H1 (cell line): Measurements from ENCODE around the gene LARP1. TPM values are rescaled to one million over a fixed set of nuclear protein-coding genes. Genes with fewer than 3 reads are reported as not detected.
A peak's percentile ranks its signal among the peaks of the same experiment; 100 is the strongest.

ENCODE experiments used
- CTCF ChIA-PET: fragments of 300-600 bp; sonication (Branson Sonifier 250); formaldehyde crosslinking; loops from one replicate; lab custom pipeline; 2021; ENCODE audit not compliant: partially characterized antibody; lab: Charles Lee
- POLR2A ChIA-PET: fragments of 300-600 bp; sonication (Branson Sonifier 250); formaldehyde crosslinking; loops from one replicate; lab custom pipeline; 2021; ENCODE audit warnings: inconsistent platforms; ENCODE audit not compliant: partially characterized antibody; lab: Charles Lee
- DNase-seq, 2 experiments: peaks; one replicate each; pipeline versions ENCODE4 v3.0.0 to v3.0.0-alpha.2; 2010 to 2022; ENCODE audit warnings: low spot score in 2 of 2, low read depth in 1 of 2, mixed read lengths in 1 of 2
- FAIRE-seq: peaks from 2 replicates; lab custom pipeline; 2011; peaks lifted over from hg19 to GRCh38; lab: Jason Lieb, UNC
- H2AFZ ChIP-seq: 2 replicates; pipeline ENCODE4 v1.8.1; 2012; ENCODE audit warnings: low read length, inconsistent platforms
- H2AK5ac ChIP-seq: 2 replicates; pipeline ENCODE4 v1.6.1; 2013; ENCODE audit warnings: low read depth, low read length
- H2BK120ac ChIP-seq: replicated peaks from 2 replicates; pipeline ENCODE3; 2013; ENCODE audit warnings: low read depth, low read length, inconsistent platforms
- H2BK12ac ChIP-seq: 2 replicates; pipeline ENCODE4 v1.6.1; 2013; ENCODE audit warnings: low read depth, low read length
- H2BK15ac ChIP-seq: 2 replicates; pipeline ENCODE4 v1.6.1; 2013; ENCODE audit warnings: low read length
- H2BK20ac ChIP-seq: 2 replicates; pipeline ENCODE4 v1.6.1; 2013; ENCODE audit warnings: low read length
- H2BK5ac ChIP-seq: 2 replicates; pipeline ENCODE4 v1.6.1; 2013; ENCODE audit warnings: low read depth, low read length
- H3K14ac ChIP-seq: 2 replicates; pipeline ENCODE4 v1.6.1; 2013; ENCODE audit warnings: inconsistent platforms; ENCODE audit not compliant: insufficient read length
- H3K18ac ChIP-seq: 2 replicates; pipeline ENCODE4 v1.6.1; 2013; ENCODE audit warnings: low read length; ENCODE audit errors: extremely low read depth
- H3K23ac ChIP-seq: 2 replicates; pipeline ENCODE4 v1.6.1; 2013; ENCODE audit warnings: inconsistent platforms; ENCODE audit not compliant: insufficient read length
- H3K23me2 ChIP-seq: 2 replicates; pipeline ENCODE4 v1.6.1; 2013; ENCODE audit warnings: low read depth, low read length
- H3K27ac ChIP-seq: 2 replicates; pipeline ENCODE4 v1.6.1; 2011; ENCODE audit warnings: low read depth, low read length, inconsistent platforms
- H3K27me3 ChIP-seq, 4 experiments: replicated peaks in 1 of 4; 1 replicate in 1 of 4; 2 replicates in 3 of 4; pipeline versions ENCODE4 v1.6.1 to v1.8.1; 2011 to 2013; ENCODE audit warnings: low read length in 3 of 4, mild to moderate bottlenecking in 3 of 4, inconsistent platforms in 2 of 4, mixed read lengths in 2 of 4, moderate library complexity in 1 of 4; ENCODE audit not compliant: control insufficient read depth in 3 of 4, insufficient read depth in 3 of 4; ENCODE audit errors: extremely low read depth in 1 of 4
- H3K36me3 ChIP-seq, 4 experiments: 2 replicates each; pipeline versions ENCODE4 v1.6.1 to v1.8.1; 2011 to 2013; ENCODE audit warnings: mild to moderate bottlenecking in 4 of 4, low read length in 3 of 4, moderate library complexity in 2 of 4, control low read depth in 1 of 4, inconsistent platforms in 1 of 4; ENCODE audit not compliant: insufficient read depth in 4 of 4, control insufficient read depth in 2 of 4
- H3K4ac ChIP-seq: replicated peaks from 2 replicates; pipeline ENCODE3; 2013; ENCODE audit warnings: low read length, low read depth, mixed read lengths, inconsistent platforms; ENCODE audit not compliant: insufficient read length
- H3K4me1 ChIP-seq, 4 experiments: replicated peaks in 1 of 4; 1 replicate in 1 of 4; 2 replicates in 3 of 4; pipeline versions ENCODE4 v1.6.1 to v1.8.1; 2011 to 2013; ENCODE audit warnings: low read length in 3 of 4, inconsistent platforms in 2 of 4, mixed read lengths in 1 of 4; ENCODE audit not compliant: insufficient read depth in 4 of 4, control insufficient read depth in 3 of 4
- H3K4me2 ChIP-seq, 2 experiments: 2 replicates each; pipeline versions ENCODE4 v1.6.1 to v1.8.1; 2011 to 2013; ENCODE audit warnings: low read depth in 2 of 2, low read length in 2 of 2, control low read depth in 1 of 2, inconsistent platforms in 1 of 2, mild to moderate bottlenecking in 1 of 2; ENCODE audit not compliant: insufficient read depth in 1 of 2
- H3K4me3 ChIP-seq, 4 experiments: fragments of 200-600, 300-600 bp in 1 of 4; sonication (generic), shearing (Covaris generic), sonication (Bioruptor Twin) in 1 of 4; 2 replicates each; pipeline versions ENCODE4 v1.5.1 to v1.8.1; 2011 to 2016; ENCODE audit warnings: low read length in 4 of 4, low read depth in 3 of 4, control low read depth in 2 of 4, inconsistent platforms in 2 of 4, mild to moderate bottlenecking in 2 of 4, mixed read lengths in 1 of 4, moderate library complexity in 1 of 4; ENCODE audit not compliant: insufficient read depth in 2 of 4; ENCODE audit errors: extremely low read depth in 1 of 4
- H3K56ac ChIP-seq: replicated peaks from 2 replicates; pipeline ENCODE3; 2013; ENCODE audit warnings: low read depth, mild to moderate bottlenecking, mixed read lengths, low read length, inconsistent platforms; ENCODE audit not compliant: insufficient read length
- H3K79me1 ChIP-seq: 2 replicates; pipeline ENCODE4 v1.6.1; 2013; ENCODE audit warnings: low read depth, low read length, control low read depth
- H3K79me2 ChIP-seq, 2 experiments: 2 replicates each; pipeline versions ENCODE4 v1.6.1 to v1.8.1; 2012 to 2013; ENCODE audit warnings: low read length in 2 of 2, mild to moderate bottlenecking in 2 of 2, inconsistent platforms in 1 of 2; ENCODE audit not compliant: insufficient read depth in 2 of 2, control insufficient read depth in 1 of 2
- H3K9ac ChIP-seq, 4 experiments: replicated peaks in 1 of 4; 1 replicate in 1 of 4; 2 replicates in 3 of 4; pipeline versions ENCODE4 v1.6.1 to v1.8.1; 2011 to 2013; ENCODE audit warnings: low read depth in 3 of 4, low read length in 3 of 4, control low read depth in 2 of 4, mild to moderate bottlenecking in 2 of 4, moderate library complexity in 2 of 4, inconsistent platforms in 1 of 4; ENCODE audit errors: extremely low read depth in 1 of 4
- H3K9me3 ChIP-seq, 2 experiments: 2 replicates each; pipeline versions ENCODE4 v1.6.1 to v1.8.1; 2012 to 2013; ENCODE audit warnings: mild to moderate bottlenecking in 2 of 2, moderate library complexity in 2 of 2, control low read depth in 1 of 2, inconsistent platforms in 1 of 2, low read depth in 1 of 2, low read length in 1 of 2, mixed read lengths in 1 of 2; ENCODE audit not compliant: insufficient read depth in 2 of 2
- H4K20me1 ChIP-seq, 2 experiments: replicated peaks in 1 of 2; 2 replicates each; pipeline versions ENCODE3 to v1.8.1; 2011 to 2013; ENCODE audit warnings: inconsistent platforms in 2 of 2, low read length in 2 of 2, mild to moderate bottlenecking in 1 of 2; ENCODE audit not compliant: insufficient read depth in 2 of 2, control insufficient read depth in 1 of 2
- H4K5ac ChIP-seq: 2 replicates; pipeline ENCODE4 v1.6.1; 2013; ENCODE audit warnings: low read length, low read depth, mixed read lengths, inconsistent platforms; ENCODE audit not compliant: insufficient read length
- H4K8ac ChIP-seq: 2 replicates; pipeline ENCODE4 v1.8.0; 2013; ENCODE audit warnings: mild to moderate bottlenecking, moderate library complexity, low read length, inconsistent platforms; ENCODE audit not compliant: insufficient read depth; ENCODE audit errors: extremely low read depth
- H4K91ac ChIP-seq: replicated peaks from 2 replicates; pipeline ENCODE3; 2013; ENCODE audit warnings: low read length, mixed read lengths, inconsistent platforms; ENCODE audit not compliant: insufficient read length
- POLR2A ChIP-seq, 2 experiments: IDR thresholded peaks; 1 replicate in 1 of 2; 2 replicates in 1 of 2; pipeline ENCODE4 v1.6.1; 2011; ENCODE audit warnings: low read depth in 2 of 2, low read length in 2 of 2, mild to moderate bottlenecking in 2 of 2; ENCODE audit errors: control extremely low read depth in 1 of 2
- TAF7 ChIP-seq: optimal IDR thresholded peaks from 2 replicates; pipeline ENCODE3; 2011; ENCODE audit warnings: low read depth, mild to moderate bottlenecking, inconsistent platforms, low read length, moderate library complexity, borderline replicate concordance
- WGBS, 2 experiments: shearing (Covaris generic) in 1 of 2; methylation state at CpG; one replicate each; pipeline versions ENCODE4 v1.1.6 to v1.1.7; 2013 to 2015; ENCODE audit warnings: low lambda C conversion rate in 2 of 2, mixed read lengths in 2 of 2, inconsistent platforms in 1 of 2, low coverage in 1 of 2, missing lambda C conversion rate in 1 of 2; ENCODE audit not compliant: insufficient replicate concordance in 2 of 2, insufficient coverage in 1 of 2, insufficient read length in 1 of 2; ENCODE audit errors: extremely low coverage in 1 of 2, missing lambda C conversion rate in 1 of 2; 5-methylcytosine and 5-hydroxymethylcytosine counted together
- polyA plus RNA-seq, 7 experiments: library from polyadenylated mRNA; depleted of rRNA in 3 of 7; stranded (reverse) in 5 of 7; unstranded in 2 of 7; fragments of >200 nt in 5 of 7; fragments of 200-250 nt in 2 of 7; gene quantifications; 1 replicate in 5 of 7; 2 replicates in 1 of 7; 4 replicates in 1 of 7; pipeline versions ENCODE4 v1.2.1 to v1.2.3, GENCODE V29; 2011 to 2013; ENCODE audit warnings: missing spikeins in 2 of 7, mixed read lengths in 2 of 7
- total RNA-seq: library from RNA; stranded (reverse); fragmentation: NEBNext Ultra II Directional; extraction: Animal tissue kit (Norgen Biotek cat#: 25700); gene quantifications from 2 replicates; pipeline ENCODE4 v1.2.1, GENCODE V29; 2021

Gene LARP1
- total and polyA plus RNA-seq, 2 of the 8 experiments (the other 6 are each of a cell fraction or from before 2014, with no cell fraction given): 106 to 422 TPM

DNA sequence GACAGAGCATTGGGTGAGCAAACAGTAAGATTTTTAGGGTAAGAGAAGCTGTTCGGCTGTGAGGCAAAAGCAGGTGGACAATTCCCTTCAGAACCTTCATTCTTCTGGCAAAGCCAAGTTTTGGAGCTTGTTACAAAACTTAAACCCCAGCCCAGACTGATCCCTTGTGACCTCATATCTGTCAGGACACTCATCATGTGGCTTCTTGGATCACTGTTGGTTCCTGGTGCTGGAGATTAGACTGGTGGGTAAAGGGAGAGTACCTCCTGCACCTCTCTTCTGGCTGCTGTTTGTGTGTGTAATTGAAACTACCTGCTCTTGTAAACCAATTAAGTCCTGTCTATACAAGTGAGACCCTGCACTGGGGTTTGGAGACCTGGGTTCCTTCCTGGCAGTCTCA lies 21.0 kb downstream of the LARP1 start:
- H4K5ac ChIP-seq: no peak overlapping the region
- no peaks in the 10 kb centered on the region for H3K23me2 ChIP-seq
- no peak overlapping the region for H4K8ac ChIP-seq
- H2AFZ ChIP-seq: no peak overlapping the region
- no peak overlapping the region for H3K27ac ChIP-seq
- no peak overlapping the region for H3K4me3 ChIP-seq
- CTCF ChIA-PET: interaction anchor here (0.6 to 2.5 kb wide), 8 partner anchors 8 to 127 kb away, joined by 3 to 8 read pairs (median 3); no protein-coding TSS in a partner anchor
- no peak overlapping the region for H3K18ac ChIP-seq
- WGBS, 2 experiments: 81% methylated on average over 1 of the region's 1 CpG; no CpG with 5 or more reads in 1 of the 2 experiments
- TF ChIP-seq POLR2A (IDR thresholded peaks at IDR 0.05; ENCODE audit: control extremely low read depth in 1 of 2, low read depth in 2 of 2, low read length in 2 of 2) (peak in 1 of 2 experiments; percentile 22; a peak in 1 of 3 replicates), TAF7 (no peak)
- no peak overlapping the region for H2AK5ac ChIP-seq
- H2BK15ac ChIP-seq: no peak overlapping the region
- FAIRE-seq (no peak), DNase-seq (no peak)
- no peaks in the 10 kb centered on the region for H3K27me3 ChIP-seq
- no peak overlapping the region for H2BK5ac ChIP-seq
- H3K4me1 ChIP-seq: peaks cover 5 to 33% (median 25%) of the 10 kb centered on the region in 4 experiments
- H3K9ac ChIP-seq: no peak overlapping the region
- peaks cover 74 to 100% of the 10 kb centered on the region in 2 experiments for H3K79me2 ChIP-seq
- H3K79me1 ChIP-seq: peaks cover 15% of the 10 kb centered on the region
- no peak overlapping the region for H3K4ac ChIP-seq
- no peak overlapping the region for H3K23ac ChIP-seq
- peaks cover 0 to 7% (median 0%) of the 10 kb centered on the region in 4 experiments; a peak in 1 of 8 replicates for H3K36me3 ChIP-seq
- POLR2A ChIA-PET: interaction anchor here (0.7 to 20.6 kb wide), 4 partner anchors 9 to 54 kb away, joined by 3 to 307 read pairs (median 6); no protein-coding TSS in a partner anchor
- H4K20me1 ChIP-seq: peaks cover 51 to 58% of the 10 kb centered on the region in 2 experiments
- H2BK120ac ChIP-seq: no peak overlapping the region
- H2BK20ac ChIP-seq: no peak overlapping the region
- peak overlapping the region in 1 of 2 experiments; percentile 61; a peak in 2 of 4 replicates for H3K4me2 ChIP-seq
- no peak overlapping the region for H2BK12ac ChIP-seq
- H3K14ac ChIP-seq: no peak overlapping the region
- H3K56ac ChIP-seq: no peak overlapping the region
- no peak overlapping the region for H4K91ac ChIP-seq
- no peaks in the 10 kb centered on the region for H3K9me3 ChIP-seq
